H1 (cell line): Measurements from ENCODE around the gene AHDC1. TPM values are rescaled to one million over a fixed set of nuclear protein-coding genes. Genes with fewer than 3 reads are reported as not detected.
A peak's percentile ranks its signal among the peaks of the same experiment; 100 is the strongest.

Experiments
- CTCF ChIA-PET: fragments of 300-600 bp; sonication (Branson Sonifier 250); formaldehyde crosslinking; loops from one replicate; lab custom pipeline; 2021; ENCODE audit not compliant: partially characterized antibody; lab: Charles Lee
- POLR2A ChIA-PET: fragments of 300-600 bp; sonication (Branson Sonifier 250); formaldehyde crosslinking; loops from one replicate; lab custom pipeline; 2021; ENCODE audit warnings: inconsistent platforms; ENCODE audit not compliant: partially characterized antibody; lab: Charles Lee
- DNase-seq, 2 experiments: peaks; one replicate each; pipeline versions ENCODE4 v3.0.0 to v3.0.0-alpha.2; 2010 to 2022; ENCODE audit warnings: low spot score in 2 of 2, low read depth in 1 of 2, mixed read lengths in 1 of 2
- FAIRE-seq: peaks from 2 replicates; lab custom pipeline; 2011; peaks lifted over from hg19 to GRCh38; lab: Jason Lieb, UNC
- H2AFZ ChIP-seq: 2 replicates; pipeline ENCODE4 v1.8.1; 2012; ENCODE audit warnings: low read length, inconsistent platforms
- H2AK5ac ChIP-seq: 2 replicates; pipeline ENCODE4 v1.6.1; 2013; ENCODE audit warnings: low read depth, low read length
- H2BK120ac ChIP-seq: replicated peaks from 2 replicates; pipeline ENCODE3; 2013; ENCODE audit warnings: low read depth, low read length, inconsistent platforms
- H2BK12ac ChIP-seq: 2 replicates; pipeline ENCODE4 v1.6.1; 2013; ENCODE audit warnings: low read depth, low read length
- H2BK15ac ChIP-seq: 2 replicates; pipeline ENCODE4 v1.6.1; 2013; ENCODE audit warnings: low read length
- H2BK20ac ChIP-seq: 2 replicates; pipeline ENCODE4 v1.6.1; 2013; ENCODE audit warnings: low read length
- H2BK5ac ChIP-seq: 2 replicates; pipeline ENCODE4 v1.6.1; 2013; ENCODE audit warnings: low read depth, low read length
- H3K14ac ChIP-seq: 2 replicates; pipeline ENCODE4 v1.6.1; 2013; ENCODE audit warnings: inconsistent platforms; ENCODE audit not compliant: insufficient read length
- H3K18ac ChIP-seq: 2 replicates; pipeline ENCODE4 v1.6.1; 2013; ENCODE audit warnings: low read length; ENCODE audit errors: extremely low read depth
- H3K23ac ChIP-seq: 2 replicates; pipeline ENCODE4 v1.6.1; 2013; ENCODE audit warnings: inconsistent platforms; ENCODE audit not compliant: insufficient read length
- H3K23me2 ChIP-seq: 2 replicates; pipeline ENCODE4 v1.6.1; 2013; ENCODE audit warnings: low read depth, low read length
- H3K27ac ChIP-seq: 2 replicates; pipeline ENCODE4 v1.6.1; 2011; ENCODE audit warnings: low read depth, low read length, inconsistent platforms
- H3K27me3 ChIP-seq, 4 experiments: replicated peaks in 1 of 4; 1 replicate in 1 of 4; 2 replicates in 3 of 4; pipeline versions ENCODE4 v1.6.1 to v1.8.1; 2011 to 2013; ENCODE audit warnings: low read length in 3 of 4, mild to moderate bottlenecking in 3 of 4, inconsistent platforms in 2 of 4, mixed read lengths in 2 of 4, moderate library complexity in 1 of 4; ENCODE audit not compliant: control insufficient read depth in 3 of 4, insufficient read depth in 3 of 4; ENCODE audit errors: extremely low read depth in 1 of 4
- H3K36me3 ChIP-seq, 4 experiments: 2 replicates each; pipeline versions ENCODE4 v1.6.1 to v1.8.1; 2011 to 2013; ENCODE audit warnings: mild to moderate bottlenecking in 4 of 4, low read length in 3 of 4, moderate library complexity in 2 of 4, control low read depth in 1 of 4, inconsistent platforms in 1 of 4; ENCODE audit not compliant: insufficient read depth in 4 of 4, control insufficient read depth in 2 of 4
- H3K4ac ChIP-seq: replicated peaks from 2 replicates; pipeline ENCODE3; 2013; ENCODE audit warnings: low read length, low read depth, mixed read lengths, inconsistent platforms; ENCODE audit not compliant: insufficient read length
- H3K4me1 ChIP-seq, 4 experiments: replicated peaks in 1 of 4; 1 replicate in 1 of 4; 2 replicates in 3 of 4; pipeline versions ENCODE4 v1.6.1 to v1.8.1; 2011 to 2013; ENCODE audit warnings: low read length in 3 of 4, inconsistent platforms in 2 of 4, mixed read lengths in 1 of 4; ENCODE audit not compliant: insufficient read depth in 4 of 4, control insufficient read depth in 3 of 4
- H3K4me2 ChIP-seq, 2 experiments: 2 replicates each; pipeline versions ENCODE4 v1.6.1 to v1.8.1; 2011 to 2013; ENCODE audit warnings: low read depth in 2 of 2, low read length in 2 of 2, control low read depth in 1 of 2, inconsistent platforms in 1 of 2, mild to moderate bottlenecking in 1 of 2; ENCODE audit not compliant: insufficient read depth in 1 of 2
- H3K4me3 ChIP-seq, 4 experiments: fragments of 200-600, 300-600 bp in 1 of 4; sonication (generic), shearing (Covaris generic), sonication (Bioruptor Twin) in 1 of 4; 2 replicates each; pipeline versions ENCODE4 v1.5.1 to v1.8.1; 2011 to 2016; ENCODE audit warnings: low read length in 4 of 4, low read depth in 3 of 4, control low read depth in 2 of 4, inconsistent platforms in 2 of 4, mild to moderate bottlenecking in 2 of 4, mixed read lengths in 1 of 4, moderate library complexity in 1 of 4; ENCODE audit not compliant: insufficient read depth in 2 of 4; ENCODE audit errors: extremely low read depth in 1 of 4
- H3K56ac ChIP-seq: replicated peaks from 2 replicates; pipeline ENCODE3; 2013; ENCODE audit warnings: low read depth, mild to moderate bottlenecking, mixed read lengths, low read length, inconsistent platforms; ENCODE audit not compliant: insufficient read length
- H3K79me1 ChIP-seq: 2 replicates; pipeline ENCODE4 v1.6.1; 2013; ENCODE audit warnings: low read depth, low read length, control low read depth
- H3K79me2 ChIP-seq, 2 experiments: 2 replicates each; pipeline versions ENCODE4 v1.6.1 to v1.8.1; 2012 to 2013; ENCODE audit warnings: low read length in 2 of 2, mild to moderate bottlenecking in 2 of 2, inconsistent platforms in 1 of 2; ENCODE audit not compliant: insufficient read depth in 2 of 2, control insufficient read depth in 1 of 2
- H3K9ac ChIP-seq, 4 experiments: replicated peaks in 1 of 4; 1 replicate in 1 of 4; 2 replicates in 3 of 4; pipeline versions ENCODE4 v1.6.1 to v1.8.1; 2011 to 2013; ENCODE audit warnings: low read depth in 3 of 4, low read length in 3 of 4, control low read depth in 2 of 4, mild to moderate bottlenecking in 2 of 4, moderate library complexity in 2 of 4, inconsistent platforms in 1 of 4; ENCODE audit errors: extremely low read depth in 1 of 4
- H3K9me3 ChIP-seq, 2 experiments: 2 replicates each; pipeline versions ENCODE4 v1.6.1 to v1.8.1; 2012 to 2013; ENCODE audit warnings: mild to moderate bottlenecking in 2 of 2, moderate library complexity in 2 of 2, control low read depth in 1 of 2, inconsistent platforms in 1 of 2, low read depth in 1 of 2, low read length in 1 of 2, mixed read lengths in 1 of 2; ENCODE audit not compliant: insufficient read depth in 2 of 2
- H4K20me1 ChIP-seq, 2 experiments: replicated peaks in 1 of 2; 2 replicates each; pipeline versions ENCODE3 to v1.8.1; 2011 to 2013; ENCODE audit warnings: inconsistent platforms in 2 of 2, low read length in 2 of 2, mild to moderate bottlenecking in 1 of 2; ENCODE audit not compliant: insufficient read depth in 2 of 2, control insufficient read depth in 1 of 2
- H4K5ac ChIP-seq: 2 replicates; pipeline ENCODE4 v1.6.1; 2013; ENCODE audit warnings: low read length, low read depth, mixed read lengths, inconsistent platforms; ENCODE audit not compliant: insufficient read length
- H4K8ac ChIP-seq: 2 replicates; pipeline ENCODE4 v1.8.0; 2013; ENCODE audit warnings: mild to moderate bottlenecking, moderate library complexity, low read length, inconsistent platforms; ENCODE audit not compliant: insufficient read depth; ENCODE audit errors: extremely low read depth
- H4K91ac ChIP-seq: replicated peaks from 2 replicates; pipeline ENCODE3; 2013; ENCODE audit warnings: low read length, mixed read lengths, inconsistent platforms; ENCODE audit not compliant: insufficient read length
- EZH2 ChIP-seq: fragments of 200-600 bp; sonication (generic); IDR thresholded peaks from 2 replicates; pipeline ENCODE4 v1.7.1; 2012; ENCODE audit warnings: low read depth, mild to moderate bottlenecking, moderate library complexity, low read length, inconsistent platforms; ENCODE audit not compliant: severe bottlenecking
- SP2 ChIP-seq: IDR thresholded peaks from 2 replicates; pipeline ENCODE4 v1.6.1; 2012; ENCODE audit warnings: mild to moderate bottlenecking, low read length, inconsistent platforms
- SRF ChIP-seq: IDR thresholded peaks from 2 replicates; pipeline ENCODE4 v1.6.1; 2011; ENCODE audit warnings: mild to moderate bottlenecking, low read depth, low read length, moderate library complexity
- WGBS, 2 experiments: shearing (Covaris generic) in 1 of 2; methylation state at CpG; one replicate each; pipeline versions ENCODE4 v1.1.6 to v1.1.7; 2013 to 2015; ENCODE audit warnings: low lambda C conversion rate in 2 of 2, mixed read lengths in 2 of 2, inconsistent platforms in 1 of 2, low coverage in 1 of 2, missing lambda C conversion rate in 1 of 2; ENCODE audit not compliant: insufficient replicate concordance in 2 of 2, insufficient coverage in 1 of 2, insufficient read length in 1 of 2; ENCODE audit errors: extremely low coverage in 1 of 2, missing lambda C conversion rate in 1 of 2; 5-methylcytosine and 5-hydroxymethylcytosine counted together
- polyA plus RNA-seq, 7 experiments: library from polyadenylated mRNA; depleted of rRNA in 3 of 7; stranded (reverse) in 5 of 7; unstranded in 2 of 7; fragments of >200 nt in 5 of 7; fragments of 200-250 nt in 2 of 7; gene quantifications; 1 replicate in 5 of 7; 2 replicates in 1 of 7; 4 replicates in 1 of 7; pipeline versions ENCODE4 v1.2.1 to v1.2.3, GENCODE V29; 2011 to 2013; ENCODE audit warnings: missing spikeins in 2 of 7, mixed read lengths in 2 of 7
- total RNA-seq: library from RNA; stranded (reverse); fragmentation: NEBNext Ultra II Directional; extraction: Animal tissue kit (Norgen Biotek cat#: 25700); gene quantifications from 2 replicates; pipeline ENCODE4 v1.2.1, GENCODE V29; 2021

Gene AHDC1
- total and polyA plus RNA-seq, 2 of the 8 experiments (the other 6 are each of a cell fraction or from before 2014, with no cell fraction given): 4.4 to 35.1 TPM

GRCh38 chr1:27596986-27597385 lies 7.0 kb downstream of the AHDC1 start:
- H3K79me2 ChIP-seq: peaks cover 5 to 91% of the 10 kb centered on the region in 2 experiments; a peak in 3 of 4 replicates
- H3K9ac ChIP-seq: no peak overlapping the region
- no peaks in the 10 kb centered on the region for H3K36me3 ChIP-seq
- H3K4me3 ChIP-seq: no peak overlapping the region
- H2AK5ac ChIP-seq: 0 out of 2 replicates have a peak overlapping the region, but pooled peaks have one; percentile 49
- DNase-seq (no peak), FAIRE-seq (no peak)
- H3K4me2 ChIP-seq: no peak overlapping the region; a peak in 1 of 4 replicates
- H3K9me3 ChIP-seq: no peaks in the 10 kb centered on the region
- H3K23me2 ChIP-seq: peaks cover 14% of the 10 kb centered on the region; the same call in 1 of the 2 replicates
- WGBS, 2 experiments: 73% methylated on average over 3 of the region's 4 CpGs; no CpG with 5 or more reads in 1 of the 2 experiments
- CTCF ChIA-PET: interaction anchor here (0.7 to 37.8 kb wide), 5 partner anchors 10 to 201 kb away, joined by 3 to 1807 read pairs (median 11); no protein-coding TSS in a partner anchor
- no peak overlapping the region for H4K5ac ChIP-seq
- no peak overlapping the region for H4K8ac ChIP-seq
- no peak overlapping the region for H4K91ac ChIP-seq
- 0 out of 2 replicates have a peak overlapping the region, but pooled peaks have one; percentile 85 for H2BK12ac ChIP-seq
- no peak overlapping the region for H2BK120ac ChIP-seq
- peaks cover 38% of the 10 kb centered on the region for H3K79me1 ChIP-seq
- peaks cover 23 to 62% of the 10 kb centered on the region in 2 experiments for H4K20me1 ChIP-seq
- peaks cover 27 to 74% (median 60%) of the 10 kb centered on the region in 4 experiments for H3K4me1 ChIP-seq
- H2BK20ac ChIP-seq: no peak overlapping the region
- no peak overlapping the region for H3K56ac ChIP-seq
- no peak overlapping the region for H3K14ac ChIP-seq
- no peak overlapping the region for H3K27ac ChIP-seq
- no peak overlapping the region for H3K23ac ChIP-seq
- peak overlapping the region; percentile 44 for H2BK5ac ChIP-seq
- TF ChIP-seq EZH2: no peak
- no peak for TF ChIP-seq SRF
- no peak for TF ChIP-seq SP2
- TF ChIP-seq, all 59 proteins: peak for 0
- H3K18ac ChIP-seq: no peak overlapping the region
- H3K4ac ChIP-seq: peak overlapping the region; percentile 70
- POLR2A ChIA-PET: interaction anchor here (13.5 kb wide), 1 partner anchor 21 kb away, joined by 355 read pairs; no protein-coding TSS in a partner anchor
- 0 out of 2 replicates have a peak overlapping the region, but pooled peaks have one; percentile 72 for H2BK15ac ChIP-seq
- no peaks in the 10 kb centered on the region; a peak in 1 of 7 replicates for H3K27me3 ChIP-seq
- no peak overlapping the region for H2AFZ ChIP-seq
